Neural cell (in vitro differentiated cells): Measurements from ENCODE around the gene THAP4. TPM values are rescaled to one million over a fixed set of nuclear protein-coding genes. Genes with fewer than 3 reads are reported as not detected.

Experiments
- H2AFZ ChIP-seq: fragments of 200-600, 300-800 bp; sonication (generic), shearing (Covaris generic); 2 replicates; pipeline ENCODE4 v1.6.0; 2014; ENCODE audit warnings: low read depth, mild to moderate bottlenecking, antibody characterized with exemption, low read length, moderate library complexity
- H3F3A ChIP-seq: fragments of 200-600 bp; shearing (Covaris generic); 2 replicates; pipeline ENCODE4 v1.6.1; 2016; ENCODE audit warnings: mild to moderate bottlenecking, moderate library complexity, mixed read lengths, antibody characterized with exemption, low read length; ENCODE audit not compliant: insufficient read depth, poor library complexity, severe bottlenecking
- H3K27ac ChIP-seq: fragments of 200-600, 300-800 bp; sonication (generic), shearing (Covaris generic); 2 replicates; pipeline ENCODE4 v1.5.1; 2014; ENCODE audit warnings: mild to moderate bottlenecking, low read length, moderate library complexity
- H3K27me3 ChIP-seq: fragments of 300-800, 200-600 bp; sonication (generic), shearing (Covaris generic); 2 replicates; pipeline ENCODE4 v1.6.0; 2014; ENCODE audit warnings: mild to moderate bottlenecking, low read depth, low read length, moderate library complexity; ENCODE audit not compliant: insufficient read depth
- H3K36me3 ChIP-seq: fragments of 300-800, 200-600 bp; sonication (generic), shearing (Covaris generic); 2 replicates; pipeline ENCODE4 v1.5.1; 2014; ENCODE audit warnings: mild to moderate bottlenecking, antibody characterized with exemption, low read length, moderate library complexity; ENCODE audit not compliant: insufficient read depth
- H3K4me2 ChIP-seq: fragments of 300-800, 200-600 bp; sonication (generic), shearing (Covaris generic); 2 replicates; pipeline ENCODE4 v1.6.0; 2014; ENCODE audit warnings: mild to moderate bottlenecking, low read length
- H3K4me3 ChIP-seq: fragments of 300-800, 200-600 bp; sonication (generic), shearing (Covaris generic); 2 replicates; pipeline ENCODE4 v1.5.1; 2014; ENCODE audit warnings: mild to moderate bottlenecking, low read length, moderate library complexity
- H3K79me2 ChIP-seq: fragments of 200-600 bp; shearing (Covaris generic); replicated peaks from 2 replicates; pipeline ENCODE4 v1.6.0; 2014; ENCODE audit warnings: mild to moderate bottlenecking, low read length, moderate library complexity; ENCODE audit not compliant: insufficient read depth
- H3K9ac ChIP-seq: fragments of 300-800, 200-600 bp; sonication (generic), shearing (Covaris generic); 2 replicates; pipeline ENCODE4 v1.6.1; 2016; ENCODE audit warnings: mild to moderate bottlenecking, low read length, mixed read lengths
- H3K9me2 ChIP-seq: fragments of 200-600 bp; shearing (Covaris generic); 2 replicates; pipeline ENCODE4 v1.6.1; 2016; ENCODE audit warnings: mild to moderate bottlenecking, low read length, mixed read lengths; ENCODE audit not compliant: insufficient read depth
- H3K9me3 ChIP-seq: fragments of 200-600, 300-800 bp; sonication (generic), shearing (Covaris generic); 2 replicates; pipeline ENCODE4 v1.6.1; 2016; ENCODE audit warnings: mild to moderate bottlenecking, mixed run types, low read length, moderate library complexity, mixed read lengths
- H4K20me1 ChIP-seq: fragments of 200-600 bp; shearing (Covaris generic); 2 replicates; pipeline ENCODE4 v1.6.1; 2016; ENCODE audit warnings: mild to moderate bottlenecking, mixed run types; ENCODE audit not compliant: insufficient read depth
- EP300 ChIP-seq: fragments of 450-650 bp; conservative IDR thresholded peaks from 2 replicates; pipeline ENCODE4 v1.6.1; 2014; ENCODE audit warnings: antibody characterized with exemption, mild to moderate bottlenecking, moderate library complexity; ENCODE audit not compliant: poor library complexity, severe bottlenecking
- EZH2 ChIP-seq: fragments of 200-600, 300-800 bp; shearing (Covaris generic), sonication (generic); IDR thresholded peaks from 2 replicates; pipeline ENCODE4 v1.6.1; 2014; ENCODE audit warnings: antibody characterized with exemption, low read length, borderline replicate concordance, mild to moderate bottlenecking; ENCODE audit not compliant: insufficient read depth, poor library complexity, severe bottlenecking
- MXI1 ChIP-seq: fragments of 450-650 bp; conservative IDR thresholded peaks from 2 replicates; pipeline ENCODE4 v1.6.1; 2014; ENCODE audit warnings: antibody characterized with exemption, mild to moderate bottlenecking; ENCODE audit not compliant: poor library complexity, severe bottlenecking
- POLR2AphosphoS5 ChIP-seq: IDR thresholded peaks from 2 replicates; pipeline ENCODE4 v1.6.1; 2012
- RAD21 ChIP-seq: fragments of 450-650 bp; conservative IDR thresholded peaks from 2 replicates; pipeline ENCODE4 v1.6.1; 2014; ENCODE audit warnings: antibody characterized with exemption, mild to moderate bottlenecking, moderate library complexity
- SMC3 ChIP-seq: fragments of 450-650 bp; conservative IDR thresholded peaks from 2 replicates; pipeline ENCODE4 v1.6.1; 2014; ENCODE audit warnings: antibody characterized with exemption, mild to moderate bottlenecking, moderate library complexity; ENCODE audit not compliant: poor library complexity
- TAF1 ChIP-seq: IDR thresholded peaks from 2 replicates; pipeline ENCODE4 v1.6.1; 2012; ENCODE audit warnings: low read depth
- polyA plus RNA-seq: library from polyadenylated mRNA; depleted of rRNA; stranded (reverse); fragments of >200 nt; gene quantifications from 2 replicates; pipeline ENCODE4 v1.2.3, GENCODE V29; 2014
- TF ChIP-seq, protein P1 (sequence below): IDR thresholded peaks from 2 replicates; pipeline ENCODE4 v1.6.1; 2012; ENCODE audit warnings: borderline replicate concordance
- TF ChIP-seq, protein P2 (sequence below): fragments of 450-650 bp; IDR thresholded peaks from 2 replicates; pipeline ENCODE4 v1.5.1; 2014; ENCODE audit warnings: antibody characterized with exemption, mild to moderate bottlenecking, moderate library complexity; ENCODE audit not compliant: poor library complexity, severe bottlenecking

Gene THAP4
- polyA plus RNA-seq, 1 donor from 2014 or later, result 30.8 TPM

DNA sequence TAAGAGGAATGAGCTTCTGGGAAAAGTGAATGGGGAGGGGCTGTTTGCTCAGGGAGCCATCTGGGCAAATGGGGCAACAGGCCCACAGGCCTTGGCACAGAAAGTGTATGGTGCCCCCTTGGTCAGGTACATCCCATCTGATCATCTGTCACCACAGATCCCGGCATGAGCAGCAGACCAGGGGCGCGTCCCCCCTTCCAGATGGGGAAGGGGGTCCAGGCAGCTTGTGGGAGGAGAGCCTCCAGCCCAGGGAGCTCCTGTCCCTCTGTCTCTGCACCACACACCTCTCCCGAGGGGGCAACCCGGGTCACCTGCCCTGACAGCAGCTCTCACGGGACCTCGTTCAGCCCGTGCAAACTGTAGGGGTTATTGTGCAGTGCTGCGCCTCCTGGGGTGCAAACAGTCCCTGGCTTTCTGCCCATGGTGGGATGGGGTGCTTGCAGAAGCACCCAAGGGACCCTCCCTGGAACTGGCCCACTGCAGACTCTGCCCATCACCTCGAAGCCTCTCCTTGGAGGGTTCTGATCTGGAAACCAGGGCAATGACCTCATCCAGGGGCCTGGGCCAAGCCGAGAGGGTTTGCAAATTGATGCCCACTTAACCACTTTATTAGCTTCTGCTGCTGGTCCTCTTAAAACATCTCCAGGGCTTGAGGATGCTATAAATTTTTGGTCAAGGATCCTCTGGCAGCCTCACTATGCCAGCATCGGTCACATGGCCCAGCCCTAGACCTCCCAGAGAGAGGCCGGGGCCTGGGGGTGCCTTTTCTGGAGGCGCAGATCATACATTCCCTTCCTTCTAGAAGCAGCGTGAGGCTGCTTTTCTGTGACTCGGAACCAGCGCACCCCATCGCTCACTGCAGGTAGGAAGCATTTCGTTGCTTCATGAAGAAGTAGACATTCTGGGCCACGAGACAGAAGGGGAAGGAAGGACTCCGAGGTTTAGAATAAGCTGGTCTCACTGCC is 86.1 kb downstream of the THAP4 start:
- H3K27me3 ChIP-seq, result no peaks in the 10 kb centered on the region
- H3K79me2 ChIP-seq, result no peaks in the 10 kb centered on the region
- H3K4me2 ChIP-seq, result no peak overlapping the region
- H3K27ac ChIP-seq, result no peak overlapping the region
- no peaks in the 10 kb centered on the region for H3K36me3 ChIP-seq
- H3K9ac ChIP-seq, result no peak overlapping the region
- no peaks in the 10 kb centered on the region for H4K20me1 ChIP-seq
- no peak overlapping the region for H3K4me3 ChIP-seq
- no peaks in the 10 kb centered on the region for H3K9me2 ChIP-seq
- no peak overlapping the region for H2AFZ ChIP-seq
- peaks cover 2% of the 10 kb centered on the region for H3K9me3 ChIP-seq
- no peaks in the 10 kb centered on the region for H3F3A ChIP-seq
- TF ChIP-seq RAD21, result no peak
- TF ChIP-seq MXI1, result no peak
- no peak for TF ChIP-seq POLR2AphosphoS5
- no peak for TF ChIP-seq EP300
- TF ChIP-seq TAF1, result no peak
- TF ChIP-seq, protein P1, sequence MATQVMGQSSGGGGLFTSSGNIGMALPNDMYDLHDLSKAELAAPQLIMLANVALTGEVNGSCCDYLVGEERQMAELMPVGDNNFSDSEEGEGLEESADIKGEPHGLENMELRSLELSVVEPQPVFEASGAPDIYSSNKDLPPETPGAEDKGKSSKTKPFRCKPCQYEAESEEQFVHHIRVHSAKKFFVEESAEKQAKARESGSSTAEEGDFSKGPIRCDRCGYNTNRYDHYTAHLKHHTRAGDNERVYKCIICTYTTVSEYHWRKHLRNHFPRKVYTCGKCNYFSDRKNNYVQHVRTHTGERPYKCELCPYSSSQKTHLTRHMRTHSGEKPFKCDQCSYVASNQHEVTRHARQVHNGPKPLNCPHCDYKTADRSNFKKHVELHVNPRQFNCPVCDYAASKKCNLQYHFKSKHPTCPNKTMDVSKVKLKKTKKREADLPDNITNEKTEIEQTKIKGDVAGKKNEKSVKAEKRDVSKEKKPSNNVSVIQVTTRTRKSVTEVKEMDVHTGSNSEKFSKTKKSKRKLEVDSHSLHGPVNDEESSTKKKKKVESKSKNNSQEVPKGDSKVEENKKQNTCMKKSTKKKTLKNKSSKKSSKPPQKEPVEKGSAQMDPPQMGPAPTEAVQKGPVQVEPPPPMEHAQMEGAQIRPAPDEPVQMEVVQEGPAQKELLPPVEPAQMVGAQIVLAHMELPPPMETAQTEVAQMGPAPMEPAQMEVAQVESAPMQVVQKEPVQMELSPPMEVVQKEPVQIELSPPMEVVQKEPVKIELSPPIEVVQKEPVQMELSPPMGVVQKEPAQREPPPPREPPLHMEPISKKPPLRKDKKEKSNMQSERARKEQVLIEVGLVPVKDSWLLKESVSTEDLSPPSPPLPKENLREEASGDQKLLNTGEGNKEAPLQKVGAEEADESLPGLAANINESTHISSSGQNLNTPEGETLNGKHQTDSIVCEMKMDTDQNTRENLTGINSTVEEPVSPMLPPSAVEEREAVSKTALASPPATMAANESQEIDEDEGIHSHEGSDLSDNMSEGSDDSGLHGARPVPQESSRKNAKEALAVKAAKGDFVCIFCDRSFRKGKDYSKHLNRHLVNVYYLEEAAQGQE, result no peak
- no peak for TF ChIP-seq SMC3
- TF ChIP-seq, protein P2, sequence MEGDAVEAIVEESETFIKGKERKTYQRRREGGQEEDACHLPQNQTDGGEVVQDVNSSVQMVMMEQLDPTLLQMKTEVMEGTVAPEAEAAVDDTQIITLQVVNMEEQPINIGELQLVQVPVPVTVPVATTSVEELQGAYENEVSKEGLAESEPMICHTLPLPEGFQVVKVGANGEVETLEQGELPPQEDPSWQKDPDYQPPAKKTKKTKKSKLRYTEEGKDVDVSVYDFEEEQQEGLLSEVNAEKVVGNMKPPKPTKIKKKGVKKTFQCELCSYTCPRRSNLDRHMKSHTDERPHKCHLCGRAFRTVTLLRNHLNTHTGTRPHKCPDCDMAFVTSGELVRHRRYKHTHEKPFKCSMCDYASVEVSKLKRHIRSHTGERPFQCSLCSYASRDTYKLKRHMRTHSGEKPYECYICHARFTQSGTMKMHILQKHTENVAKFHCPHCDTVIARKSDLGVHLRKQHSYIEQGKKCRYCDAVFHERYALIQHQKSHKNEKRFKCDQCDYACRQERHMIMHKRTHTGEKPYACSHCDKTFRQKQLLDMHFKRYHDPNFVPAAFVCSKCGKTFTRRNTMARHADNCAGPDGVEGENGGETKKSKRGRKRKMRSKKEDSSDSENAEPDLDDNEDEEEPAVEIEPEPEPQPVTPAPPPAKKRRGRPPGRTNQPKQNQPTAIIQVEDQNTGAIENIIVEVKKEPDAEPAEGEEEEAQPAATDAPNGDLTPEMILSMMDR, result no peak
- TF ChIP-seq EZH2, result no peak

DNA sequence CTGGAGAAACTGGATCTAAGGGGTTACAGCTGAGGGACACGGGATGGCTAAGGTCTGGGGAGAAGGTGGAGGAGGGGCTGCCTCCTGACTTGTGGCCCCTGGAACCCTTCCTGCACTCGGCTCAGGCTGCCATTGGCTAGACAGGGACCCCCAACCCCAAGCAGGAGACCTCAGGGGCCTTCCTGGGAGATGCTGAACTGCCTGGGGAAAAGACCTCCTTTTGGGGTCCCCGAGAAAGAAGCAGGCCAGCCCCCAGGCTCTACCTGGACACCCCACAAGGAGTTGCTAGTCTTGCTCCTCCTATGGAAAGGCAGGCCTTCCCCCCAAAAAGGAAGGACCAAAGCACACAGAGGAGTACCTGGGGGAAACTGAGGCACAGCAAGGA is 88.5 kb downstream of the THAP4 start:
- Histone ChIP-seq H3K9ac (no peak overlapping the region), H3K9me2 (no peaks in the 10 kb centered on the region), H3K4me2 (no peak overlapping the region), H3F3A (no peaks in the 10 kb centered on the region), H3K4me3 (no peak overlapping the region), H2AFZ (no peak overlapping the region), H3K27me3 (no peaks in the 10 kb centered on the region), H3K9me3 (no peaks in the 10 kb centered on the region), H3K79me2 (no peaks in the 10 kb centered on the region), H4K20me1 (no peaks in the 10 kb centered on the region), H3K36me3 (no peaks in the 10 kb centered on the region), H3K27ac (no peak overlapping the region)
- no peak for TF ChIP-seq SMC3
- TF ChIP-seq TAF1, result no peak
- no peak for TF ChIP-seq EP300
- TF ChIP-seq, protein P2, result no peak
- TF ChIP-seq EZH2, result no peak
- TF ChIP-seq POLR2AphosphoS5, result no peak
- TF ChIP-seq, protein P1, result no peak
- no peak for TF ChIP-seq MXI1
- TF ChIP-seq RAD21, result no peak
